Measurements from ENCODE around the gene PTPN2.
"Not testable (repeated sequence)": the region's sequence is repeated elsewhere in the genome, so short reads cannot be mapped to it uniquely, and the experiment has no call there.

PTPN2 gene

DNA sequence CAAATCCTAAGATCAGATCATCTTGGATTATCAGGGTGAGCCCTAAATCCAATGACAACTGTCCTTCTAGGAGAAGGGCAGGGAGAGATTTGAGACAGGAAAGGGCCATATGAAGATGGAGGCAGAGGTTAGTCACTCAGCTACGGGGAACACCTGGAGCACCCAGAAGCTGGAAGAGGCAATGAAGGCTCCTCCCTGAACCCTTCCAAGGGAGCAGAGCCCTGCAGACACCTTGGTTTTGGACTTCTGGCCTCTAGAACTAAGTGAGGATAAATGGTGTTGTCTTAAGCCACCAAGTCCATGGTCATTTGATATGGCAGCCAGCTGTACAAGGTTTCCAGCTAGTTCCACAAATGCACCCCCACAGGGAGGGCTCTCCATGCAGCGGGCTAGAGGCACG lies 6.9 kb upstream of the PTPN2 start:
- no peak for DNase-seq

DNA sequence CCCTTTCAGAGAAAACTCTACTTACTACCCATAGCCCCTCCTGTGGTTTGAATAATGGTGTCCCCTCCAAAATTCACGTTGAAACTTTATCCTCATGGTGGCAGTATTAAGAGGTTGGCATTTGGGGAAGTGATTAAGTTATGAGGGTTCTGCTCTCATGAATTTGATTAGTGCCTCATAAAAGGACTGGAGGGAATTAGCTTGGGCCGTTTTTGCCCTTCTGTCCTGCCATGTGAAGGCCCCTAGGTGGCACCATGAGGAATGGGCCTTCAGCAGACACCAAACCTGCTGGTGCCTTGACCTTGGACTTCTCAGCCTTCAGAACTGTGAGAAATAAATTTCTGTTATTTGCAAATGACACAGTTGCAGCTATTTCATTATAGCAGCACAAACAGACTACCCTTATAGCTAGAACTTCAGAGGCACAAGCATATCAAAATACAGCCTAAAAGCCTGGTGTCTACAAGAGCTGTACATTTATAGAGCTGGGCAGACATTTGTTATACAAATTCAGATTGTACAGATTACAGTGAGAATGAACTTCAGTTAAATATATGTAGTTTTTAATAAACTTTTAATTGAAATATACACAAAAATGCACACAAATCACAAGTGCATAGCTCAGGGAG lies 2.6 kb upstream of the PTPN2 start:
- DNase-seq: peak; percentile 25

DNA sequence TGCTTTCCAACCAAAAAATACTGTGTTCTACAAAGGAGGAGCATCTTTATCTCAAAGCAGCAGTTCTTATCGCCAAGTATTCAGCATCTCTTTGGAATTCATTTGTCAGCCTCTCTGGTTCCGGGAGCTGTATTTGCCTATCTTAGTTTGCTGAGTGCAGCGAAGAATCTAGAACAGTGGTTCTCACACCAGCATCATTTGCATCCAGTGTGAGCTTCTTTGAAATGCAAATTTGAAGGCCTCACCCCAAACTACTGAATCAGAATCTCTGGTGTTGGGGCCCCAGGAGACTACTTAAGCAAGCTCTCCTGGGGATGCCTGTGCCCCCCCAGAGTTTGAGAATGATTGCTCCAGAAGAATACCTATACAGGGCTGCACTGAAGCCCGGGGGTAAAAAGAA lies 1.5 kb upstream of the PTPN2 start:
- DNase-seq: peak; percentile 12

DNA sequence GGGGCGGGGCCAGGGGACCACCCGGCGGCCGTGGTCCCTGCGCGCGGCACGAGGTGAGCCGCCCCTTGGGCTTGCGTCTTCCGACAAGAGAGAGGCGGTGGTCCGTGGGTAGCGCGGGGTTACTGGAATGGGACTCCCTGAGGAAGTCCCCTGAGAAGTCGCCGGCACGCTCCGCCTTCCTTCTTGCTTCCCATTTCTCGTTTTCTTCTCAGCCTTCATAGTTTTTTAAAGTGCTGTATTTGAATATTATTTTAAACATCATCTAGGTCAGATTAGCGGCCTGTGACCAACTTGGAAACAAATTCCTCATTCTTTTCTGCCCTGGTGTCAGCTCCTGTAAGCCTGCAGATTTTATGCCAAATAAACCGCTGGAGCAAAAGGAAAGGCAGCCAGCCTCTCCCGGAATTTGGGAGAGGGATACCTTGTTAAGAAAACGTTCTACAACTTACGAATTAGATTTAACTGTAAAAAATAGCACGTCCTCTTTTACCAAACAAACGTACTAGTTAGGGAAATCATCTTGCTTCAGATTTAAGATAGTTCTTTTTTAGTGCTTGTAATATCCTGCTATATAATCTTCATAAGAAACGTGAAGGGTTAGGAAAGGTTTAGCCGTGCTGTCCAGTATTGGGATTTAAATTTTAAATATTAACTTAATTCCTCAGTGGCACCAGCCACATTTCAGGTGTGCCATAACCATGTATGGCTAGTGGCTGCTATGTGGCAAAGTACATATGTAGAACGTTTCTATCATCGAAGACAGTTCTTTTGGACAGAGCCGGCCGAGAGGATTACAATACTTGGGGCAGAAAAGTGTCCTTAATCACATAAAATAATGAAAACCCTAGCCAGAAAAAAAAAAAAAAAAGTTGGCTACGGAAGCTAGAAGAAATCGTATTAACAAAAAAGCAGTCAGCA lies 628 bp upstream of the PTPN2 start:
- DNase-seq: no peak

DNA sequence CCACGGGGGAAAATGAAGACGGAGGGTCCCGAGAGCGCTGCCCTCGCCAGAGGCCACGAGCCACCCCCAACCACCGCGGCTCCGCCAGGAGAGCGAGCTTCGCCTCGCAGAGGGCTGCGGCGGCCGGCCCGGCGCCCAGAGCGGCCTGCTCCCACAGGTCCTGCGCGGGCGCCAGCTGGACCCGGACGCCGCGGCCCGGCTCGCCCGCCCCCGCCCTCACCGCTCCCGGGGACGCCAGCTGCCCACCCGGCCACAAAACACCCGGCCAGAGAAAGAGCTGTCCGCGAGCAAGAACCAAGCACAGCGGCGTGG lies 709 bp downstream of the PTPN2 start:
- peak; percentile 8 for DNase-seq

DNA sequence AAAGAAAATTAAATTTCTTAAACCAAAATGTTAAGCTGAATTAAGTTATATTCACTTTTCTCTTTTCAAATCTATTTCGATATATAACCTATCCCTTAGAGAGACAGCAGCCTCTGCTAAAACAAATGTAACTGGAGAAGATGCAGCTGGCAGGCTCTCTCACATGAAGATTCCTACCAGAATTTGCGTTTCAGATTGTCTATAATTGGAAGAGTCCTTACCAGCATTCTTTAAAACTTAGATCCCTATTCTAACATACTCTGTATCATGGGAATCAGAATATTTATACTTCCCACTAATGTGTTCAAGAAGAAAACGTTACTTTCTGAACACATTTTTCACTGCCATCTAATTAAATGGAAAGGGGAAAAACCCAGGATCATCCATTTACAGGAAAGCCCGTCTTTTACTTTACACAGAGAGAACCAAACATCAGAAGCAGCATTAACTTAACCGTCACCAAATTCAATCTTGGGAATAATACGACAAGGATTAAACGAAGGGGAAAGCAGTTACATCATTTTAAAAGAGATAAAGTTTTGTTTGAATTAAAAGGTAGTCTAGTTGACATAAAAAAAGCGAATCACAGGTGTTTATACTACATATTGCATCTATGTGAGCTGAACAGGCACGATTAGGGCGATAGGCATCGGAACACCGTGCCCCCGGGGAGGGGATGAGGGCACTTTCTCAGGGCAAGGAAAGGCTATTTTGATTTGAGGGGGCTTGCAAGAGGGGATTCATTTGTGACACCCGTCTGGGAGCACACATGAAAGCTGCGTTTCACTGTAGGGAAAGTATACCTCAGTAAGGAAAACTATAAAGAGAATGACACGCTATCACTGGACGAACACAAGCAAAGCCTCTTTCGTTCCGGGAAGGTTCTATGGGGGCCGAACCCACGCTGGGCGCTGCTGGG lies 1.3 kb downstream of the PTPN2 start:
- peak; percentile 17 for DNase-seq

DNA sequence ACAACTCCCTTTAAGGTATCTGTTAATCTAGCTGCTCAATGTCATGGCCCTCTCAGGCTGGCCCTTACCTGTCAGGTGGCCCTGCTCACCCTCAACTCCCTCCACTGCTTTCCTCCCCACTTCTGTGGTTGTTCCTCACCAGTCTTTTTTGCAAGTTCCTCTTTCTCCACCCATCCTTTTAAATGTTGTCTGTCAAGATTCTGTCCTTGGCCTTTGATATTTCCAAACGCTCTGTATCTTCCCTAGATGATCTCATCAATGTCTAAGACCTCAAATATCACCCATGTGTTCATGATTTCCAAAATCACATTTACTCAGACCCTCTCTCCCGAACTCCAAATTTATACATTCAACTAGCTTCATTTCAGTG lies 3.5 kb downstream of the PTPN2 start:
- no peak for DNase-seq

DNA sequence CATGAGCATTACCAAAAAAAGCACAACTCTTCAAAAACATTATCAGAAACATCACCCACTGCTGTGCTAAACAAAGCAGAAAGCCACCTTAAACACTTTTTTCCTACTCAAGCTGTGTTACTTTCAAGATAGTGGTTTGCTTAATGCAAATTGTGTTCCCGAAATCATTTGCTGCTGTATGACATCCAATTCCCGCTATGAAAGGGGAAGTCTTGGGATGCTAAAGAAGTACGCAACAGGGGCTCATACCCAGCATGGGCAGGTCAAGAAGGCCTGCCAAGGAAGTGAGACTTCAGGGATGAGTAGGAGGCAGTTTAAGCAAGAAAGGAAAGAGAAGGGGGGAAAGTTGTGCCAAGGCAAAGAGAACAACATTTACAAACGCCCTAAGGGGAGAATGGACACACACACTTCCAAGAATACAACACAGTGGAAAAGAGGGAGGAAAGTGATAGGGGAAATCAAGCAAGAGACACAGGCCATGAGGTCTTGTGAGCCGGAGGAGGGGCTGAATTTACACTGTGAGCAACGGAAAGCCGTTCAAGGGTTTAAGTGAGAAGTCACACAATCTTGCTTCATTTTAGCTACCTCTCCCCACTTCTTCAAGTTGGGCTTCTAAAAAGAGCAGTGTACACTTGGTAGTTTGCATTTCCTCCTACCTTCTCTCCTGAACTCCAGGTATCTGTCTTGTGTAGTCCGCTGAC lies 4.0 kb downstream of the PTPN2 start:
- DNase-seq: no peak

DNA sequence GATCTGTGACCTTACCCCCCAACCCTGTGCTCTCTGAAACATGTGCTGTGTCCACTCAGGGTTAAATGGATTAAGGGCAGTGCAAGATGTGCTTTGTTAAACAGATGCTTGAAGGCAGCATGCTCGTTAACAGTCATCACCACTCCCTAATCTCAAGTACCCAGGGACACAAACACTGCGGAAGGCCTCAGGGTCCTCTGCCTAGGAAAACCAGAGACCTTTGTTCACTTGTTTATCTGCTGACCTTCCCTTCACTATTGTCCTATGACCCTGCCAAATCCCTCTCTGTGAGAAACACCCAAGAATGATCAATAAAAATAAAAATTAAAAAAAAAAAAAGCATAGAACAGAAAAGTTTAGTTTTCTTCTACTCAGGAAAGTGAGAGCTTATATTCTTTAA lies 9.0 kb downstream of the PTPN2 start:
- not testable (repeated sequence) for DNase-seq

DNA sequence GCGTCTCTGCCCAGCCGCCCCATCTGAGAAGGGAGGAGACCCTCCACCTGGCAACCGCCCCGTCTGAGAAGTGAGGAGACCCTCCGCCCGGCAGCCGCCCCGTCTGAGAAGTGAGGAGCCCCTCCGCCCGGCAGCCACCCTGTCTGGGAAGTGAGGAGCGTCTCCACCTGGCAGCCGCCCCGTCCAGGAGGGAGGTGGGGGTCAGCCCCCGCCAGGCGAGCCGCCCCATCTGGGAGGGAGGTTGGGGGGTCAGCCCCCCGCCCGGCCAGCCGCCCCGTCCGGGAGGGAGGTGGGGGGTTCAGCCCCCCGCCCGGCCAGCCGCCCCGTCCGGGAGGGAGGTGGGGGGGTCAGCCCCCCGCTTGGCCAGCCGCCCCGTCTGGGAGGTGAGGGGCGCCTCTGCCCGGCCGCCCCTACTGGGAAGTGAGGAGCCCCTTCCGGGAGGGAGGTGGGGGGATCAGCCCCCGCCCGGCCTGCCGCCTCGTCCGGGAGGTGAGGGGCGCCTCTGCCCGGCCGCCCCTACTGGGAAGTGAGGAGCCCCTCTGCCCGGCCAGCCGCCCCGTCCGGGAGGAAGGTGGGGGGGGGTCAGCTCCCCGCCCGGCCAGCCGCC lies 10.0 kb downstream of the PTPN2 start:
- not testable (repeated sequence) for DNase-seq

DNA sequence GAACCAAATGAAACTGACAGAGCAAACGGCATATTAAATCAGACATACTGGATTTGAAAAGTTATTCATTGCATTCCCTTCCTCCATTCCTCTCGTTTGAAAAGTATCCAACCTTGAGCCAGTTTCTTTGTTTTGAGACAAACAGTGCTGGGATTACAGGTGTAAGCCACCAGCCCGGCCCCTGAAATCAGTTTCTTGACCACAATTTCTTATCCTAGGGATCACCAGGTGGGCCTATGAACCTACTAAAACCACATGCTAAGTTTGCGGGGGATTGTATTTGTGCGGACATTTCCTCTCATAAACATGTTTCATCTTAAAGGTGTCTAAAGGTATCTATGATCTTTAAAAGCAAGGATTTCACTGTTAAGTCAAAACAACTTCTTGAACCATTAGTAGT lies 11.6 kb downstream of the PTPN2 start:
- DNase-seq: no peak

DNA sequence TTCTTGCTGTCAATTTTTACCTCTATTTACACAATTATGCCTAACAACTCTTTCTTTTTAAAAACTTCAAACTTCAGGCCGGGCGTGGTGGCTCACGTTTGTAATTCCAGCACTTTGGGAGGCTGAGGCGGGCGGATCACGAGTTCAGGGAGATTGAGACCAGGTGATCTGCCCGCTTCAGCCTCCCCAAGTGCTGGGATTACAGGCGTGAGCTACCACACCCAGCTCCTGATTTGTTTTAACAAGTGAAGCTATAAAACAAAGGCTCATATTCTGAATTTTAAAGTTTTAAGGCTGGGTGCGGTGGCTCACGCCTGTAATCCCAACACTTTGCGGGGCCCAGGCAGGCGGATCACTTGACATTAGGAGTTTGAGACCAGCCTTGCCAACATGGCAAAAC lies 15.5 kb downstream of the PTPN2 start:
- DNase-seq: no peak

DNA sequence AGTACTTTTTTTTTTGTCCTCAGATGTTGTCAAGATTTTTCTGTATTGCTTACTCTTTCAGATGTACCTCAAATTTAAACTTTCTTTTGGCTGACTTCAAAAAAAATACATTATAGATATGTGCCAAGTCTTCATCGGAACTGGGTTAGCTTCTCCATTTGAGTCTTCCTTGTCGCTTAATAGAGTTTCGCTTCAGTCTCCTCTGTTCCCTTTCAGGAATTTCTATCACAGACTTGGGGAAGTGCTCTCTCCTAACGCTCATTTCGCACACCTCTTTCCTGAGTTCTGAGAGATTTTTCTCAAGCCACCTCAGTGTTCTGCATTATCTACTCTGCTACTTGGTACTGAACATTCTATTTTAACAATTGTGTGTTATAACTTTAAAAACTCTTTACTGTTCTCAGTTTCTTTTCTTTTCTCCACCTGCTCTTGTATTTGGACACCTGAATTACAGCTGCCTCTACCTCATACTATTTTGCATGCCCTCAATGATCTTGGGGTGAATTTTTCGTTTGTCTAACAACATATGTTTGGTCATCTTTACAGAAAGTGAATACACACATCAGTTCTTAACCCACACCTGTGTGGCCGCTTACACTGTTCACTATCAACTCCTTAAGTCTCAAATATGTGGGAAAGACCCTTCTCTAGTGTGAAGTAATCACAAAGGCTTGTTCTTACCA lies 16.5 kb downstream of the PTPN2 start:
- DNase-seq: no peak

DNA sequence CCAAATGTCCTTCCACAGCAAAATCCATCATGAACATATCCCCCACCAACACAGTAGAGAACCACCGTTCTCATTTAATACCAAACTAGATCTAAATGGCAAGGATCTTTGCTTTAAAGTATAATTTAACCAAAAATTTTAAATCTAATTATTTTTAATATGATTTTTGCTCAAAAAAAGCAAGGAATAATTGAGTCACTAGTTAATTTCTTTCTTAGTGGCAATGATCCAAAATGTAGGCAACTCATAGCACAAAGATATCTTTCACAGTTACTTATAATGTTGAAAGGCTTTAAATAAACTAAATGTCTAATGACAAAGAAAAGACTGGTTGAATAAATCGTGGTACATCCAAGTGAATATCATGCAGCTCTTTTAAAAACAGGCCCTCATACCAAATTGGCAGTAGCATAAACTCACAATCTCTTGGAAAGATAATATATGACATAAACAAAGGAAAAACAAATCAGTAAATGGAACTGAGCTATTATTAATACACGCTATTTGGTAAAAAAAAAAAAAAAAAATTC lies 20.3 kb downstream of the PTPN2 start:
- no peak for DNase-seq

DNA sequence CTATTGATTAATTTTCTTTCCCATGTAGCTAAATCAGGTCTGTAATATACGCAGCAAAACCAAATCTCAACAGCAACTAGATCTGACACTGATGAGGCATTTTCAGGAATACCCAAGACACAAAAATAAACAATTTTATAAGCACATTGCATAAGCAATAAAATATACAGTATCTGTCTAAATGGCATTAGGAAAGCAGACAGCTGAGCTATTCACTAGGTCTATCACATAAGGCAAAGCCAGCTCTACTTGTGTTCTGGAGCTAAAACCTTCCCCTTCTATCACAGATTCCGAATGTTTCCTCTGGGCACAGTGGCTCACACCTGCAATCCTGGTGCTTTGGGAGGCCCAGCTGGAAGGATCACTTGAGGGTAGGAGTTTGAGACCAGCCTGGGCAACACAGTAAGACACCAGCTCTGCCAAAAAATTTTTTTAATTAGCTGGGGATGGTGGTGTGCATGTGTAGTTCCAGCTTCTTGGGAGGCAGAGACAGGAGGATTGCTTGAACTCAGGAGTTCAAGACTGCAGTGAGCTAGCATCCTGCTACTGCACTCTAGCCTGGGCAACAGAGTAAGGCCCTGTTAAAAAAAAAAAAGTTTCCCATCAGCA lies 21.1 kb downstream of the PTPN2 start:
- no peak for DNase-seq

DNA sequence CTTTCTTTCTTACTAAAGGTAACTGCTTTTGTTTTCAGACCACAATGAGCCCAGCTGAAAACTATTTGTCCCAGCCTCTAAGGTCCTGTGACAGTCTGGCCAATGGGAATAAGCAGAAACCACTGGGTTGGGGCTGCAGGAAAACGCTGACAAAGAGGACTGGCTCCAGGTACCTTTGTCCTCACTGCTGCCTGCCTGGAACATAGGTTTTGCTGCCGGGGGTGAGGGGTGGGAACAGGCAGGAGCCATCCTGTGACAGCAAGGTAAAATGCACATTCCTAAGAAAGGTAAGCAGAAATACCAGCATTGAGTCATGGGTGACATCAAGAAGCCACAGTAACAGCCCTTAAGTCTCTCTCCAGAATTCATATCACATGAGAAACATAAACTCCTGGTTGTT lies 21.6 kb downstream of the PTPN2 start:
- DNase-seq: no peak

DNA sequence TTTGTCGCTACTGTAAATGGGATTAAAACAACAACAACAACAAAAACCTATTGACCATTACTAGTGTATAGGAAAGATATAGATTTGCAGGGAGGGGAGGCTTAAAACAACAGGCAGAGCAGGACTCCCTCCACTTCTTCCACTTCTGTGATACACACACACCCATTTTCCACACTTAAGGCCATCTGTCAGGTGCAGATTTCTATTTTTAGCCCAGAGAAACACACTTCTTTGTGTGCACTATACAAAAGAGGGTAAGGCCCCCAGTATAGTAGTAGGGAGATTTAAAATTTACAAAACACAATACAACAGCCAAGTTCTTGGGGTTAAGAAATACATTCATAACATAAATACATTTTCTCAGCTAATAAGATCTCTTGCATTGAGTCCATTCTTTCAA lies 22.4 kb downstream of the PTPN2 start:
- DNase-seq: no peak

DNA sequence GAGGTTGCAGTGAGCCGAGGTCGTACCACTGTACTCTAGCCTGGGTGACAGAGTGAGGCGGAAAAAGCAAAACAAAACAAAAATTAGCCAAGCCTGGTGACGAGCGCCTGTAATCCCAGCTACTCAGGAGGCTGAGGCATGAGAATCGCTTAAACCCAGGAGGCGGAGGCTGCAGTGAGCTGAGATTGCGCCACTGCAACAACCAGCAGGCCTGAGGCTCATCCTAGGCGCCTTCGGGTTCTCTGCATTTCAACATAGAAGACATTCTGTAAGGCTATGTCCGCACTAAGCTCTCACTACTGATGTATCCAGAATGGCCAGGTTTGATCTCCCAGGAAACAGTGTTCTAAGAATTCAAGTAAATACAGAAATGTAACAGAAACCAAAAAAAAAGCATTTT lies 23.5 kb downstream of the PTPN2 start:
- no peak for DNase-seq

DNA sequence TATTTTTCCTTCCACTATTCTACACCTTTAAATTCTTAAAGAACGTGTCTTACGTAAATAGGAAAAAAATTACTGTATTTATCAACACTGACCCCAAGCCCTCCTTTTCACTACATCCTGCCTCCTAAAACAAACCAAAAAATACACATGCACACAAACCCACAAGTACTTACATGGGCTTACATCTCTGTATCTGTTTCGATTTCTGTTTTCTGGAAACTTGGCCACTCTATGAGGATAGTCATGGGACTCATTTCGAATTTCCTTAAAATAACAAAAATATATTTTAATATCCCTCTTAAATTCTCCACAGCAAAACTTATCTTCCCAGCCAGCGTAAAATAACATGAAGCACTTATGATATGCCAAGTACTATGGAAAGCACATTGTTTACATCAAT lies 25.0 kb downstream of the PTPN2 start:
- DNase-seq: no peak

DNA sequence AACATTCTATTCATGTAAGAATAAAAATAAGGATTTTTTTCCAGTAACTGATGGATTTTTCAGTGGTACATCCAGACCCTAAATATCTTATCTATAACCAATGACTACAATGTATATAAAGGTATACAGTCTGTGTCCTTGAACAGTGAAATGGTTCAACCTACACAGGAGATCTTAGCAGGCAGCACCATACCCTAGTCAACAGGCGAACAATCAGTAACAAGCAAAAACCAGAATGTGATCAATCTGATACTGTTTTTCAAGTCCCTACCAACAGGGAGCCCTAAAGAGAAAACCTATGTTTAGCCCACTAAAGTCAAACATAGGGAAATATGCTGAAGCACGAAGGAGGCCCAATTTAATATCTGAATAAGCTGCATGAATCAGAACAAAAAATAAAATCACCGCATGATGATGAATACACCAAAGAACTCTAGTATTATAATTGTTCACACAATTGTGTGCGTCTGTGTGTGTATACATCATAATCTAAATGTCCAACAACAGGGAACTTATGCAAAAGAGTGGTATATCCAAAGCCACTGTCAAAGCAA lies 26.0 kb downstream of the PTPN2 start:
- no peak for DNase-seq

Measured in CD4-positive, alpha-beta T cell treated with Interleukin-21 for 1 hour (primary cell).